Muscle of arm (tissue), 14 donors: ENCODE results near the gene AGBL4. TPM values are rescaled to one million over a fixed set of nuclear protein-coding genes. Genes with fewer than 3 reads are reported as not detected.
"Not testable (repeated sequence)": the region's sequence is repeated elsewhere in the genome, so short reads cannot be mapped to it uniquely, and the experiment has no call there.

Experiments used
- DNase-seq: peaks from one replicate; pipeline ENCODE4 v3.0.0-alpha.2; 2013
- long read RNA-seq, 11 donors: transcript quantifications; one replicate each; lab custom pipeline, GENCODE V29; 2026
- polyA plus RNA-seq, 12 donors: library from polyadenylated mRNA; unstranded; fragments of 120-200 nt; gene quantifications; one replicate each; pipeline ENCODE4 v1.2.1, GENCODE V29; 2013; ENCODE audit not compliant: insufficient read length in 12 of 12

AGBL4 gene
- polyA plus RNA-seq: under 1 TPM in 10 of 12 donors, not detected in 2; 0.12 to 0.72 (median 0.21) TPM
- long read RNA-seq, donor 1: 0 reads
- long read RNA-seq, donor 2: 0 reads
- long read RNA-seq, donor 3: 0 reads
- long read RNA-seq, donor 4: 0 reads
- long read RNA-seq, donor 5: 0 reads
- long read RNA-seq, donor 6: 0 reads
- long read RNA-seq, donor 7: 0 reads
- long read RNA-seq, donor 8: 0 reads
- long read RNA-seq, donor 9: 0 reads
- long read RNA-seq, donor 10: 0 reads
- long read RNA-seq, donor 11: 0 reads

GRCh38 chr1:50023292-50024159, at the start of gene AGBL4:
Gene AGBL4 (minus strand): TSS chr1:50023954.
- DNase-seq: peak; percentile 20

- no peak for DNase-seq
These were observed 43.1 kb upstream of the AGBL4 start for GRCh38 chr1:50066806-50067205.

DNA sequence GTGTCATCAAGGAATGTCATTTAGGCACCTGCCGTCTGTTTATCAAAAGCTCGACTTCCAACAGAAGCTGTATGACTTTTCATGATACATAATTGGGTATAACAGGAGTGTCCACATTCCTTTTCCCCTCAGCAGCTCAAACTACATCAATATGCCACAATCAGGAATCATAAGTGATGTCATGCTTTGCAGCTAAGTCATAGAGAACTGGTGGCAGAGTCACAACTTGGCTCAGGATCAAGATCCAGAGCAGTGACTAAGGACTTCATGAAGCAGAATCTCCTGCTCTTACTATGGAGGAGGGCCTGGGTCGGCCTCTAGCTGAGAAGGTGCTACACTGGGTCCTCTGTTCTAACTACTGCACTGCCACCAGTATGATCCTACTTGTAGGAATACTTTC, 36.5 kb upstream of the AGBL4 start:
- no peak for DNase-seq

GRCh38 chr1:50048791-50049190, 25.0 kb upstream of the AGBL4 start:
- no peak for DNase-seq

- no peak for DNase-seq
These were observed 24.4 kb upstream of the AGBL4 start for GRCh38 chr1:50047916-50048694.

DNA sequence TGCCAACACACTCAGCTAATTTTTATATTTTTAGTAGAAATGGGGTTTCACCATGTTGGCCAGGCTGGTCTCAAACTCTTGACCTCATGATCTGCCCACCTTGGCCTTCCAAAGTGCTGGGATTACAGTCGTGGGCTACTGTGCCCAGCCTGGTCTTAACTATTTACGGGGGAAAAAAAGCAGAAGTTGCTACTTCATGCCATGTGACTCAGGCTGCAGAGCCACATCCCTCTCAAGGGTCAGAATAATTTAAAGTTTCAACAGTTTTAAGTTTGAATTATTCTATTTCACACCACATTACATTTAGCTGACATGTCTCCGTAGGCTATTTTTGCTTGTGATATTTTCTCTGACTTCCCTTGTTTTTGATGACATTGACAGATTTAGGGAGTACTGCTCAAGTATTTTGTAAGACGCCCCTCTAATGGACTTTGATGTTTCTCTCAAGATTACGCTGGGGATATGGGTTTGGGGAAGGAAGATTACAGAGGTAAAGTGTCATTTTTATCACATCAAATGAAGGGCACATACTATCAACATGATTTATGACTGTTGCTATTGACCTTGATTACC, 14.6 kb upstream of the AGBL4 start:
- DNase-seq: no peak

DNA sequence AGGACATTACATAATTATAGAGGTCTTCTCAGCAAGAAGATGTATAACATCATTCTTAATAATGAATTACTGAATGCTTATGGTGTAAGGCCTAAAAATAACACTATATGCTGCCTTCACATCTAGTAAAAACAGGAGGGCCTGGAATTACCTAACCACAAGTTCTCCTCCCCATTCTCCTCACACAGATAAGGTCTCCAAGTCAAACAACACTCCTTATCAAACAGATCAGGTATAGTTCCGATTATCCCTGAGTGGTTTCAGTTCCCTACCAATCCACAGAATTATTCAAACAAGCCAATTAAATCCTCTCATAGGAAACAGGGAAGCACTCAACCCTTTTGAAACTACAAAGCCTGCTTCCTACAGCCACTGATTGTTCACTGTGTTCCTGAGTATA, 4.0 kb upstream of the AGBL4 start:
- DNase-seq: no peak

- no peak for DNase-seq
These were observed 28.0 kb downstream of the AGBL4 start for GRCh38 chr1:49995734-49996133.

DNA sequence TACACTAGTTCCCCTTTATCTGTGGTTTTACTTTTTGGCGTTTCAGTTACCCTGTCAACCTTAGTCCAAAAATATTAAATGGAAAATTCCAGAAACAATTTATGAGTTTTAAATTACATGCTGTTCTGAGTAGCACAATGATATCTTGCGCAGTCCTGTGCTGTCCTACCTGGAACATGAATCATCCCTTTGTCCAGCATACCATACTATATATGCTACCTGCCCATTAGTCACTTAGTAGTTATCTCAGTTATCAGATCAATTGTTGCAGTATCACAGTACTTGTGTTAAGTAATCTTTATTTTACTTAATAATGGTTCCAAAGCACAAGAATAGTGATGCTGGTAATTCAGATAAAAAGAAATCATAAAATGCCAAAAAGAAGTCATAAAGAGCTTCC, 52.7 kb downstream of the AGBL4 start:
- DNase-seq: no peak

DNA sequence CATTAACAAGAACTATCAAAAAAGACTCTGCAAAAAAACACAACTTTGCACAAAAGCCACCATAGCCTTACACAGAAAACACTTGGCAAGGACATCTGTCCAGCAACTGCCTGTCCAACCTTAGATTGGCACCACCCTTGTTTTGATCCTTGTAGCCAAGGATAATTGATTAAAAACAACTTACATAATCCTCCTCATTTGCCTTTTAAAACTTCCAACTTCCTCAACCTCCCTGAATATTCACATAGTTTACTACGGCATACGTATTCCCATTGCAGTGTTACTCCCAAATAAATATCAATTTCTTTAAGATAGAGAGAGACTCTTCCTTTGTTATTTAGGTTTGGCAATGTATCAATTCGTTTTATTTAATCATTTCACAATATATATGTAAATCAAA, 72.4 kb downstream of the AGBL4 start:
- no peak for DNase-seq

- not testable (repeated sequence) for DNase-seq
These were observed 108.5 kb downstream of the AGBL4 start for GRCh38 chr1:49915301-49915700.

GRCh38 chr1:49906365-49906764, 117.4 kb downstream of the AGBL4 start:
- DNase-seq: no peak

- DNase-seq: no peak
These were observed 159.2 kb downstream of the AGBL4 start for GRCh38 chr1:49864581-49864980.

DNA sequence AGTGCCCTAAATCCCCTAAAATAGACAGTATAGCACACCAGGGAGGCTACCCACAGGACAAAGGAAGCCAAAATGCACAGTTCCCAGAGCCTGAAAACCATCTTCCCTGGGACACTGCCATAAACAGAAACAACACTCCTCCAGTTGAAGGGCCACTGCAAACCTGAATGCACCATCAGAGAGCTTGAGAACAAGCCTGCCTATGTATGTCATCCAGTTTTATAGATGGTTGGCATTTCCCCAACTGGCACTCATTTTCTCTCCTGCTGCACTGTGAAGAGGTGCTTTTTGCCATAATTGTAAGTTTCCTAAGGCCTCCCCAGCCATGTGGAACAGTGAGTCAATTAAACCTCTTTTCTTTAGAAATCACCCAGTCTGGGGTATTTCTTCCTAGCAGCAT, 169.0 kb downstream of the AGBL4 start:
- DNase-seq: no peak

DNA sequence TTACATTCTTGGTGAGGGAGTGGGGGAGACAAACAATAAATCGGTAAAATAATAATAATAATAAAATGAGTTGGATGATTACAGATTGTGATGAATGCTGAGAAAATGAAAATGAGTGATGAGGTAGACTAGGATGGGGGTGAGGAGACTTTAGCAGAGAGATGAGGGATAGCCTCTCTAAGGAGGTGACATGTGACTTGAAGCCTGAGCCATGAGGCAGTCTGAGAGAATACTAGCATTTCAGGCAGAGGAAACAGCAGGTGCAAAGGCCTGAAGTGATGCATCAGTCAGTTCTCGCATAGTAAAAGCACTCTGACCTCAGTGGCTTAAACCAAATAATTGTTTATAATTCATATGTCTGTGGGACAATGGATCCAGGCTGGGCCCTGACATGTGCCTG, 181.2 kb downstream of the AGBL4 start:
- no peak for DNase-seq

DNA sequence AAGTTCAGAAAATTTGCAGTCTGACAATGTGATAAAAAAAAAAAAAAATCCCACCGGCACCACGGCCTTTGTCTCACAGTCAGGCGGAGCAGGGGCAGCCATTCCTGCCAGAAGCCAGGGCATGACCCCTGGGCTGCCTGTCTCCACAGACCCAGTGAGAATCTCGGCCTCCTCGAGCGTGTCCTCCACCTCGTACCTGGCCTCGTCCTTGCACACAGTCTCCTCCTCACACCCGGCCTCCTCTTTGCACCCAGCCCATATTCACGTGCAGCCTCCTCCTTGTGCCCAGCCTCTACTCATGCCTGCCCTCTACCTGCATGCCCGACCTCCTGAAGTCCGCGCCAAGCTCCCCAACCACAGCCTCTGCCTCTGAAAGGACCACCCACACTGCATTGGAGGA, 182.0 kb downstream of the AGBL4 start:
- no peak for DNase-seq

DNA sequence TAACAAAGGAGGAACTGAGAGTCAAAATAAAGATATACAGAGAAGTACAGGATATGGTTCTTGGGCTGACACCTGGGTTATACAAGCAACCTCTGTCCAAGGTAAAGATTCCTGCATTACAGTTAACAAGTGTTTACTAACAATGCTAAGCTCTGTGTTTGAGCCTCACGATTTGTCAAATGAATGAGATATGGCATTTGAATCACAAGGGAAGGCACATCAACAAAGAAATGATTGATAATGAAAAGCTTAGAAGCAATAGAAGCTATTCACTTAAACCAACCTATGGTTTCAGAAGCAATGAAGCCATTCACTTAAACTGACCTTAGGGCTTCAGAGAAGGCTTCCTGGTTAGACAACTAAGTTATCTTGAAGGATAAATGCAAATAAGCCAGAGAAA, 199.5 kb downstream of the AGBL4 start:
- no peak for DNase-seq

GRCh38 chr1:49817681-49818080, 206.1 kb downstream of the AGBL4 start:
- no peak for DNase-seq

DNA sequence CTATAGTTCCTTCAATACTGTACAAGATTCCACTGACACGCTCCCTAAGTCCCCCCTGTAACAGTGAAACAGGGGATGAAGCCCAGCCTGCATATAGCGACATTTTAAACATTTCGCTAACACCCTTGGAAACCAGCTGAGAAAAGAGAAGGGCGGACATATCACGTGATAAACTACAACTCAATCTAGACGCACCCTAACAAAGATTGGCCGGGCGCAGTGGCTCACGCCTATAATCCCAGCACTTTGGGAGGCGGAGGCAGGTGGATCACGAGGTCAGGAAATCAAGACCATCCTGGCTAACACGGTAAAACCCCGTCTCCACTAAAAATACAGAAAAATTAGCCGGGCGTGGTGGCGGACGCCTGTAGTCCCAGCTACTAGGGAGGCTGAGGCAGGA, 236.7 kb downstream of the AGBL4 start:
- not testable (repeated sequence) for DNase-seq

DNA sequence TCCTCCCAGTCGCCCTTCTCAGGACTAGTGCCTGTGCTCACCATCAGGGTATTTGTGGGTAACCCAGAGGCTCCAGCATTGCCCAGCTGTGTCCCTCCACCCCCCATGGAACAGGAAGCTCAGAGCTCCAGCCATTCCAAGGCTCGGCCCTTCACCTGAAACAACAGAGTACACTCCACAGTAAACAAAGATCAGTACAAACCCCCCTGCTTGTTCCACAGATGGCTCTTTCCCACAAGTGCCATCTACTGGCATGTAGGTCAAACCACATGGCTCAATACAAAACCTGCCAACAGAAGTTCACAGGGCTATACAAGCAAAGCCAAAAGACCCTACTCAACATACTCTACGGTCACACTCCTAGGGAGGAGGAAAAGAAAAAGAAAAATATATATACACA, 258.7 kb downstream of the AGBL4 start:
- no peak for DNase-seq

DNA sequence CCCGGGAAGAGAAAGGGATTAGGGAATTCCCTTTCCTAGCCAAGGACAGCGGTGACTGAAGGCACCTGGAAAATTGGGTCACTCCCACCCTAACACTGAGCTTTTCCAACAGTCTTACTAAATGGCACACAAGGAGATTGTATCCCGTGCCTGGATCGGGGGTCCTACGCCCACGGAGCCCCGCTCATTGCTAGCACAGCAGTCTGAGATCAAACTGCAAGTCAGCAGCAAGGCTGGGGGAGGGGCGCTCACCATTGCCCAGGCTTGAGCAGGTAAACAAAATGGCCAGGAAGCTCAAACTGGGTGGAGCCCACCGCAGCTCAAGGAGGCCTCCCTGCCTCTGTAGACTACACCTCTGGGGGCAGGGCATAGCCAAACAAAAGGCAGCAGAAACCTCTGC, 285.6 kb downstream of the AGBL4 start:
- DNase-seq: not testable (repeated sequence)

GRCh38 chr1:49728377-49728776, 295.4 kb downstream of the AGBL4 start:
- DNase-seq: no peak
